Colonic mucosa (tissue), 4 donors: ENCODE results near the gene UBE3A. TPM values are rescaled to one million over a fixed set of nuclear protein-coding genes. Genes with fewer than 3 reads are reported as not detected.

Source experiments
- DNase-seq: peaks from one replicate; pipeline ENCODE4 v3.0.0-alpha.2; 2020
- H3K27ac ChIP-seq: fragments of 200-600 bp; one replicate; pipeline ENCODE4 v1.8.0; 2021
- H3K27me3 ChIP-seq: fragments of 200-600 bp; one replicate; pipeline ENCODE4 v1.8.0; 2021
- H3K36me3 ChIP-seq: fragments of 200-600 bp; one replicate; pipeline ENCODE4 v1.8.0; 2021
- H3K4me1 ChIP-seq: fragments of 200-600 bp; one replicate; pipeline ENCODE4 v1.8.0; 2021; ENCODE audit warnings: mild to moderate bottlenecking
- H3K4me3 ChIP-seq: fragments of 200-600 bp; one replicate; pipeline ENCODE4 v1.8.0; 2021
- H3K9ac ChIP-seq, 2 donors: one replicate each; pipeline ENCODE4 v1.7.0; 2013; ENCODE audit warnings: control low read depth in 2 of 2, low read depth in 2 of 2, low read length in 2 of 2
- H3K9me3 ChIP-seq: fragments of 200-600 bp; one replicate; pipeline ENCODE4 v1.8.0; 2021
- intact Hi-C: fragments of 100-400 bp; cut with DNase I; formaldehyde crosslinking; loops from one replicate; pipeline ENCODE4 v1.14.1; 2022
- total RNA-seq, 2 donors: library from RNA; stranded (reverse); fragmentation: NEBNext Ultra II Directional in 1 of 2; extraction: Animal tissue kit (Norgen Biotek cat#: 25700) in 1 of 2; gene quantifications; one replicate each; pipeline ENCODE4 v1.2.1, GENCODE V29; 2021
- TF ChIP-seq, protein P1 (sequence below): fragments of 200-600 bp; IDR thresholded peaks from one replicate; pipeline ENCODE4 v1.8.0; 2022; ENCODE audit warnings: antibody characterized with exemption, mild to moderate bottlenecking
- donor health status: healthy.
- donor health status: DM: no; HTN: no; CAD: no.
- donor health status: DM: no; HTN: no; CAD: no.

UBE3A gene
- total RNA-seq, 2 donors from 2014 or later, result 83.9 to 92.2 TPM

DNA sequence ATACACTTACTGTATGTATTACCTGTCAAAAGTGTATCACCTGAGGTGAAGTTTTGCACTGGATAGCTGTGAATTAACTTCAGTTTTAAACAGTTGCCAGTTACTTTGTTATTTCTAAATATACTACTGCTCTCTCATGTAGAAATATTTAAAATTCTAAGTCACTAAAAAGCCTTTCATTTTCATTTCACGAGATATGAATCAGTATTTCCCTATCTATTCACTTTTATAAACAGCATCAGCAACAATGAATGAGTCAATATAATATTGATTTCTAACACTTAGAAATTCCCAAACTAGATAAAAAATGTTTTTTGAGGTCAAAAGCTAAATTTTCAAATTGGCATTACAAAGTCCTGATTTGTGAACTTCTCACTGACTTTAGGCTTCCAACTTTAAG is 32.6 kb downstream of the UBE3A start:
- DNase-seq, result no peak
- Histone ChIP-seq H3K36me3 (no peaks in the 10 kb centered on the region), H3K9ac (no peak overlapping the region), H3K4me1 (no peaks in the 10 kb centered on the region), H3K27ac (no peak overlapping the region), H3K9me3 (no peaks in the 10 kb centered on the region), H3K27me3 (no peaks in the 10 kb centered on the region), H3K4me3 (no peak overlapping the region)
- intact Hi-C loops, result no loop called here
- TF ChIP-seq, protein P1, sequence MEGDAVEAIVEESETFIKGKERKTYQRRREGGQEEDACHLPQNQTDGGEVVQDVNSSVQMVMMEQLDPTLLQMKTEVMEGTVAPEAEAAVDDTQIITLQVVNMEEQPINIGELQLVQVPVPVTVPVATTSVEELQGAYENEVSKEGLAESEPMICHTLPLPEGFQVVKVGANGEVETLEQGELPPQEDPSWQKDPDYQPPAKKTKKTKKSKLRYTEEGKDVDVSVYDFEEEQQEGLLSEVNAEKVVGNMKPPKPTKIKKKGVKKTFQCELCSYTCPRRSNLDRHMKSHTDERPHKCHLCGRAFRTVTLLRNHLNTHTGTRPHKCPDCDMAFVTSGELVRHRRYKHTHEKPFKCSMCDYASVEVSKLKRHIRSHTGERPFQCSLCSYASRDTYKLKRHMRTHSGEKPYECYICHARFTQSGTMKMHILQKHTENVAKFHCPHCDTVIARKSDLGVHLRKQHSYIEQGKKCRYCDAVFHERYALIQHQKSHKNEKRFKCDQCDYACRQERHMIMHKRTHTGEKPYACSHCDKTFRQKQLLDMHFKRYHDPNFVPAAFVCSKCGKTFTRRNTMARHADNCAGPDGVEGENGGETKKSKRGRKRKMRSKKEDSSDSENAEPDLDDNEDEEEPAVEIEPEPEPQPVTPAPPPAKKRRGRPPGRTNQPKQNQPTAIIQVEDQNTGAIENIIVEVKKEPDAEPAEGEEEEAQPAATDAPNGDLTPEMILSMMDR, result no peak

DNA sequence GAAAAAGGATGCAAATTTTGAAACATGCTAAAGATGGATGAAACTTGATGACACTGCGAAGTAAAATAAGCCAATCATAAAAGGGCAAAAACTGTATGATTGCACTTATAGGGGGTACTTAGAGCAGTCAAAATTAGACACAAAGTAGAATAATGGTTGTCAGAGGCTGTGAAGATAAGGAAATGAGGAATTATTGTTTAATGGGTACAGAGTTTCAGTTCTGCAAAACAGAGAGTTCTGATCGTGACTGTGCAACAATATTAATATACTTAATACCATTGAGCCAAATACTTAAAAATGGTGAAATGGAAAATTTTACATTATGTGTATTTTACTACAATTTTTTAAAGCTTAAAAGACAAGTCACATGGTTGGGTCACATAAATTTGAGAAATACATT is 35.1 kb downstream of the UBE3A start:
- H3K36me3 ChIP-seq, result no peaks in the 10 kb centered on the region
- intact Hi-C loops, result no loop called here
- H3K27me3 ChIP-seq, result no peaks in the 10 kb centered on the region
- H3K27ac ChIP-seq, result no peak overlapping the region
- TF ChIP-seq, protein P1, result no peak
- no peaks in the 10 kb centered on the region for H3K9me3 ChIP-seq
- H3K9ac ChIP-seq, result no peak overlapping the region
- H3K4me3 ChIP-seq, result no peak overlapping the region
- no peaks in the 10 kb centered on the region for H3K4me1 ChIP-seq
- no peak for DNase-seq

DNA sequence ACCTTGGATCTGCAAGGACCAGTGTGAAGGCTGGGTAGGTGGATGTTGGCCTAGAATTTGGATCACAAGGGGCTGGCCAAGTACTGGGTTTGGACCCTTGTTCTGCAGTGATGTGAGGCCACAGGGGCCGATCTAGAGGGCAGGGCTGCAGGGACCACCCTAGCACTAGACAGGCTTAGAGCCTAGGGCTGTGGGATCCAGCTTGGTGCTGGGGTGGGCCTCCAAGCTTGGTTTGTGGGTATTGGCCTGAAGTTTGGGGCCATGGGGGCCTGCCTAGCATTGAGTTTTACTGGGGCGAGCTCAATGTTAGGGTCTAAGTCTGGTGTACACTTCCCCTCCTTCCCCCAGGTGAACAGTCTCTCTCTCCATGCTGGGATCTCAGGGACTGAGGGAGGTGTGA is 36.5 kb downstream of the UBE3A start:
- intact Hi-C loops, result no loop called here
- no peak overlapping the region for H3K27ac ChIP-seq
- no peak for DNase-seq
- H3K27me3 ChIP-seq, result no peaks in the 10 kb centered on the region
- H3K4me1 ChIP-seq, result no peaks in the 10 kb centered on the region
- no peaks in the 10 kb centered on the region for H3K9me3 ChIP-seq
- TF ChIP-seq, protein P1, result no peak
- no peak overlapping the region for H3K9ac ChIP-seq
- H3K4me3 ChIP-seq, result no peak overlapping the region
- no peaks in the 10 kb centered on the region for H3K36me3 ChIP-seq

DNA sequence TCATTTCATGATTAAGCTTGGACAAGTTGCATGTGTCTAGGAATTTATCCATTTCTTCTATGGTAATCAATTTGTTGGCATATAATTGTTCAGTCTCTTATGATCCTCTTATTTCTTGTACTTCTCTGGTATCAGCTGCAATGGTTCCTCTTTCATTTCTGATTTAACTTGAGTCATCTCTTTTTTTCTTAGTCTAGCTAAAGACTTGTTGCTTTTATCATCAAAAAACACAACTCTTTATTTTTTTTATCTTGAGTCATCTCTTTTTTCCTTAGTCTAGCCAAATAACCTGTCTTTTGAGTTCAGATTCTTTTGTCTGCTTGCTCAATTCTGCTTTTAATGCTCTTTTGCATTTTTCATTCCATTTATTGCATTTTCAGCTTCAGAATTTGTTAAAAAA is 37.3 kb downstream of the UBE3A start:
- intact Hi-C loops, result no loop called here
- no peak overlapping the region for H3K9ac ChIP-seq
- no peak for DNase-seq
- no peaks in the 10 kb centered on the region for H3K9me3 ChIP-seq
- no peaks in the 10 kb centered on the region for H3K4me1 ChIP-seq
- H3K27ac ChIP-seq, result no peak overlapping the region
- H3K4me3 ChIP-seq, result no peak overlapping the region
- H3K36me3 ChIP-seq, result no peaks in the 10 kb centered on the region
- TF ChIP-seq, protein P1, result no peak
- no peaks in the 10 kb centered on the region for H3K27me3 ChIP-seq

DNA sequence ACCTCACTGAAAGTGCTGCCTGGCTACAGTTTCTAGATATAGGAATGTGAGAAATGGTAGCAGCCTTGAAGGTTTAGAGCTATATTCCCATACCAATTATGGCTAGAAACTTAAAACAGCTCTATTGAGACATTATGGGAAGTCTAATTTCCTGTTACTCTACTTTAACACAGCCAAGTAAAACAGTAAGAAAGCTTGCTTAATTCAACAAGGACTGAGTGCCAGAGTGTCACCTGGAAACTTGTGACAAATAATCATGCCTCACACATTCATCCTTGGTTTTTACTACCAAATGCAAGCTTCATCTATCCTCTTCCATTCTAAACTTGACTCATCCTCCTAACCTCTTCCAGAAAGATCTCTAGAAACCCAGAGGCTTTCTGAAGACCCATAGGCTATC is 41.7 kb downstream of the UBE3A start:
- no peak overlapping the region for H3K27ac ChIP-seq
- H3K4me1 ChIP-seq, result no peaks in the 10 kb centered on the region
- intact Hi-C loops, result no loop called here
- H3K27me3 ChIP-seq, result no peaks in the 10 kb centered on the region
- H3K9ac ChIP-seq, result no peak overlapping the region
- H3K9me3 ChIP-seq, result no peaks in the 10 kb centered on the region
- no peak for DNase-seq
- no peak overlapping the region for H3K4me3 ChIP-seq
- H3K36me3 ChIP-seq, result no peaks in the 10 kb centered on the region
- TF ChIP-seq, protein P1, result no peak

DNA sequence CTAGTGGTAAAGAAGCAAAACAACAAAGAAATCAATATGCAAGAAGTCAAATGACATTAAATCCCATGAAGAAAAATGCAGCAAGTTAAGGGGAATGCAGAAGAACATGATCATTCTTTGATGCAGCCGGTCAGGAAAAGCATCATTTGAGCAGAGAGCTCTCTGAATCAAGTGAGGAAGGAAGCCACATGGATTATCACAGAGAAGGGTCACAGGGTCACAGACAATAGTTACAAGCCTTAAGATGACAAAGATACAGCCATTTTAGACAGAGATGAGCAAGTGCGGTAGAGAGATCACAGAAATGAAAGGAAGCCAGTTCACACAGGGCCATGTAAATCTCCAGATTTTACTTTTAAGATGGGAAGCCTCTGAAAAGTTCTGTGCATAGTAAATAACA is 43.9 kb downstream of the UBE3A start:
- intact Hi-C loops, result no loop called here

More for the DNA sequence above, 43.9 kb downstream of the UBE3A start:
- Histone ChIP-seq H3K9me3 (no peaks in the 10 kb centered on the region), H3K27me3 (no peaks in the 10 kb centered on the region), H3K9ac (no peak overlapping the region), H3K36me3 (no peaks in the 10 kb centered on the region), H3K27ac (no peak overlapping the region), H3K4me1 (no peaks in the 10 kb centered on the region), H3K4me3 (no peak overlapping the region)
- TF ChIP-seq, protein P1, result no peak
- no peak for DNase-seq
